Hematopoietic multipotent progenitor cell (in vitro differentiated cells): ENCODE results near the gene DGKG. TPM values are rescaled to one million over a fixed set of nuclear protein-coding genes. Genes with fewer than 3 reads are reported as not detected.

ENCODE experiments used
- DNase-seq, 3 donors: peaks; one replicate each; pipeline ENCODE4 v3.0.0-alpha.2; 2011 to 2015; ENCODE audit warnings: low read depth in 2 of 3, low spot score in 2 of 3
- total RNA-seq: library from RNA; depleted of rRNA; stranded (reverse); fragments of >200 nt; gene quantifications from one replicate; pipeline ENCODE4 v1.2.3, GENCODE V29; 2012

DGKG gene
- total RNA-seq, 1 donor = 6.2 TPM

DNA sequence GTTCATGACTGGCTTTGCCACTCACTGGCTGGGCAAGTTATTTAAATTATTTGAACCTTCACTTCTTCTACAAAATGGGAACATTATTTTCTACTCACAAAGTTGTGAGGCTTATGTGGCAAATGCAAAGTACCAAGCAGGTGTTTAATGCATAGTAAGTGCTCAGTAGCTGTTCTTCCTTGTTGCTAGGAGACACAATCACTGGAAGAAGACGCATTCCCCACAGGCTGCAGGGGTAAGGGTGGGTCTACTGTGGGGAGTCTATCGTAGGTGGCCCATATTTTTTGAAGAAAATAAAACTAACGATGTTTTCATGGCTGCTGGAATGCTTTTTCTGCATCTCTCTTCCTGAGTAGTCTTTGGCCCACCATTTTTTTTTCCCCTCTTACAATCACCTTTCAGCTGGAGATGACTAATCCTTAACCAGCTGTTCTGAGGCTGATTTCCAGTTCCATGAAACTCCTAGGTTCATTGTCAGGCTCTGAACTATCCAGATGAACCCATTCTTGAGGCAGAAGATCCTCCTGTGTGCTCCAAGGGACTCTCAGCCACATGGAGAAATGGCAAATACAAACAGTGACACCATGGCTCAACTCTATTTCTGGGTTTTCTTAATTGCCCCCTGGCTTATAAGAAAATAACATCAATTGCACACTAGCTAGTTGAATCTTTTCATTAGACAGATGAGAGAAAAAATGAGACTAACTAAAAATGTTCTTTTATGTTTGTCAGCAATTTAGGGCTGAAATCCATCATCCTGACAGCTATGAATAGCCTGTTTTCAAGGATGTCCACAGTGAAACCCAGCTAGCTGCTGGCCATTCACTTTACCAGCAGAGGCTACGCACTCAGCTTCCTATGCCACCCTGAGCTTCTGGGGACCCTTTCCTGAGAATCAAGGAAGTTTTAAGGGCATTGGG, 144.9 kb downstream of the DGKG start:
- no peak for DNase-seq

DNA sequence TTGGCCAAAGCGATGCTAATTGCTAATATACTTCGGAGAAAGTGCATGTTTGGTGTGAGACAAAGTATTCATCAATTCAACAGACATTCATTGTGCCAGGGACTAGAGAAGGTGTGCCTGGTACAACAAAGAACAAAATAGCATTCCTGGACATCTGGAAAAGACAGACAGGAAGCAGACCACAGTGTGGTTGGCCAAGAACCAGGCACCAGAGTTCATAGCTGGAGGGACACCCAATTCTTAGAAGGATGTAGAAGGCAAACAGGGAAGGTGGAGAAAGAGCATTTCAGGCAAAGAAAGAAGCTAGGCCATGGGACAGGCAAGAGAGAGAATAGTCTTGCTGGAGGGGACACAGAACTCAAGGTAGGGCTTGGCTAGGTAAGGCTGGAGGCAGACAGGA, 147.4 kb downstream of the DGKG start:
- DNase-seq = no peak

DNA sequence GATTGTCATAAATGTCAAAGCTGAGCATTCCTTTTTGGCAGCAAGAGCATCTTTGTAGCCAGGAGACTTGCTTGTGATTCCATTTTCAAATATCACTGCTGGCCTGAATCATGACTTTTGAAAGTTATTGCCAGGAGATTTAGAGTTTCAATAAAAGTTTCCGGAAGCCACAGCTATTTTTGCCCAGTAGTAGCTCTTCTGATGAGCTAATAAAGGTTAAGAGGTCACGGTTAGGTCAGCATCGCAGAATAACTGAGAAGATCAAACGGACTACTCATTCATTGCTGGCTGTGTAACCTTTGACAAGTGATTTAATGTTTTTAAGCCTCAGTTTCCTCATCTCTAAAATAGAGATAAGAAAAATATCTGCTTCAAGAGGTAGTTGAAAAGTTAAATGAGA, 148.1 kb downstream of the DGKG start:
- DNase-seq = no peak

DNA sequence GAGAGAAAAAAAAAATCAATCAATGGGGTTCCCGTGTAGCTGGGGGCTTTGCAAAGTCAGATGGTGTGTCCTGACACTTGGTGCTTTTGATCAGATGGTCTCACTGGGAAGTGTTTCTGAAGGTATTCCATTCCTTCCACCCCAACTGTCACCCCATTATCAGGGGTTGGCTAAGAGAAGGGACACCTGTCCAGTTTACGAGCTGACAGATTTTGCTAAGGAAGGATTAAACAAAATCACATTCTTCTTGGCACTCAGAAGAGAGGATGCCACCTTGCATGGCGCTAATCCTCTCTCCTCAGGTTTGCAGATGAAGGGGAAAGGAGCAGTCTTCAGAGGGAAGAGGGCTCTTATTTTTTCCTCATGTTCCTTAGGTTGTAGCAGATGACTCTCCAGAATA, 149.4 kb downstream of the DGKG start:
- DNase-seq = no peak

DNA sequence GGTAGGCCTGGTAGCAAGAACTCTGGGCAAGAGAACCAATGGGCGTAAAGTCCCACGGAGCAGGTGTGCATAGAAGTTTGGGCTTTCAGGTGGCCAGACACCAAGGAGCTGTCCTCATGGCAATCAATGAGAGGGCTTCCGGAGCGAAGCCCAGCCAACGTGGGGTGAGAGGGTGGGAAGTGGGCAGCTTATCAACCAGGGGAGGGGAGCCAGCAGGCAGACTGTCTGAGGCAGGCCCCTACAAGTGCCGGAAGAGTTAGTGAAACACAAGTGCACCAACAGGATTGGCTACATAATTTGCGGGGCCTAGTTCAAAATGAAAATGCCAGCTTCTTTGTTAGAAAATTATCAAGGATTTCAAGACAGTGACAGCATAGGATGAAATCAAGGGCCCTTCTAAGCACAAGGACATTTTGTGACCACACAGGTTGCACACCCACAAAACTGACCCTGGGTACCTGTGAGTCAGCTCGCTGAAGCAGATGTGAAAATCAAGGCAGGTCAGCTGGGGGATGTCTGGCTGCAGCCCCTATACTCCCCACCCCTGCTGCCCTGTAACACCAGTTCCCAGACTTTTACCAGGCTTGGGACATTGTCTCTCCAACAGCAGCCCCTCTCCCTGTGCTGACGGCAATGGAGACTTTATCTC, 151.1 kb downstream of the DGKG start:
- no peak for DNase-seq

DNA sequence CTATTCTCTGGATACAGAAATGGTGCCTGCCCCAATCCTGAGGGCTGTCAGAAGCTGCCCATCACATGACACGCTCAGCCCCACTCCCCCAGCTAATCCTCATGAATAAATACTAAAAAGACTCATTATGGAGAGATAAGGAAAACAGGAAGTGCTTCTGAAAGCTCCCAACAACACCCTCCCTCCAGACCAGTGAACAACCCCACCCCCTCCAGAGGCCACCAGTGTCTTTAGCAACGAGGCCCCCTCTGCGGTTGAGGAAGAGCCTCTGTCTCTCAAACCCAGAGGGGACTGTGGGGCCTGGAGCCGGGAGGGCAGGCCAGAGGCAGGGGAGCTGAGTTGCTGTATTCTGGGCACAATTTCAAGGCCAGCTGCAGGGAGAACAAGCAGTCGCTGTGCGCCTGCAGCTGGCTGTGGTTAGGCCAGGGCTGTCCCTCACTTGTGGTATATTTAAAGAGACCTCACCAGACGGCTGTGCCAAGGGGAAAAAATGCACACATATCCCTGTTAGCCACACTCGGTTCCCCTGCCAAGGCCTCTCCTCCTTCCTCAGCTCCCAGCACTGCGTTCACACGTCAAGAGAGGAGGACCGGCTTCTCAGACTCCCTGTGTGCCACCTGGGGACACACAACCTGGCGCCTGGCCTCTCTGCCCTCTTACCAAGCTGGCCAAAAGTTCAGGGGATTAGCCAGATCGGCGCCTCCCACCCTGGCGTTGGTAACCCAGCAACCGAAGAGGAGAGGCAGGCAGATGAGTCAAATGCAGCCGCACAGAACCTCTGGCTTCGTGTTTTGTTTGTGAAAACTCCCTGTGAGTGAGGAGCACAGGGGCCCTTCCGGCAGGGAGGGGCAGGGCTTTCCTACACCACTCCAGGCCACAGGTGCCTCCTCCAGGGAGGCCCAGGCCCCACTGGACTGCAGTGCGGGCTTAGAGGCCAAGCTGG, 152.0 kb downstream of the DGKG start:
- peak in 2 of 3 donors; percentile 35 to 82 for DNase-seq

DNA sequence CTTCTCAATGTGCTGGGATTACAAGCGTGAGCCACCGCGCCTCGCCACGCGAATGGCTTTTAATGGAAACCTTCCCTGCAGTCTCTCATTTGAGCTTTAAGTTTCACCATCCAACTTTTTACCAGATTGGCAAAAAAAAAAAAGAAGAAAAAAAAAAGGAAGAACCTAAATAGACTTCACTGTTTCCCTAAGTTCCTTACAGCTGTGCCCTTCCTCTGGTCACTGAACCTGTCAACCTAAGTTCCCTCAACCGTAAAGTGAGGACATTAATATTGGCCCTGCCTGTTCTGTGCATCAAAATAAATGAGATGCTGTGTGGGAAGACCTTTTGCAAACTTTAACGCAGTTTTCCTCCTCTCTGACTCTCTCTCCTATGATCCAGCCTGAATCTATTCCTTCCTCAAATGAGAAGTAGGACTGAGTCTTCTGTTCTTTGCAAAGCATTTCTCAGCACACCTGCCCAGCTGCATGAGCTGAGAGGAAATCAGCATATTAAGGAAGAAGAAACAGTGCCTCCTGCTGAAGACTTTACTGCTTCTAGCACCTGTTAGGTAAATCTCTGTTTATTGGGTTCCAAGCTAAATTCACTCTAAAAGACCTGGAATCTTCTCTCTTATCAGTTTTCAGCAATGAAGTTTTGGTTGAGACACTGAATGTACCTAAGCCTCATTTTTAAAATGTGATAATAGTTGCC, 153.6 kb downstream of the DGKG start:
- DNase-seq = no peak

DNA sequence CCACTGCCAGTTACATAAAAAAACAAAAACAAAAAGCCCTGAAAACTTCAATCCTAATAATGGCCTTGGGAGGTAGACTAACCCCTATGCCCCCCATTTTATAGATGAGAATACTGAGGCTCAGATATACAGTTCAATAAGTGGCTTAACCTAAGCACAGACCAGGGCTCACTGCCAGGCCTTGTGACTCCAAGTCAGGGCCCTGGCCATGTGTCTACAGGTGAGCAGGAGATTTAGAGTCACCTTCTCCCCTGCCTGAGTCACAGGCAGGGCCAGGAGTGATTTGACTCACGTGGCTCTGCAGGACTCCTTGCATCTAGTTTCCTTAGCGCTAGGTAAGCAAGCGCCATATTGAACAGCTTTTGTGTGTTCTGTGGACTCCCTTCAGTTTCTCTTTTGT, 154.5 kb downstream of the DGKG start:
- DNase-seq = no peak

DNA sequence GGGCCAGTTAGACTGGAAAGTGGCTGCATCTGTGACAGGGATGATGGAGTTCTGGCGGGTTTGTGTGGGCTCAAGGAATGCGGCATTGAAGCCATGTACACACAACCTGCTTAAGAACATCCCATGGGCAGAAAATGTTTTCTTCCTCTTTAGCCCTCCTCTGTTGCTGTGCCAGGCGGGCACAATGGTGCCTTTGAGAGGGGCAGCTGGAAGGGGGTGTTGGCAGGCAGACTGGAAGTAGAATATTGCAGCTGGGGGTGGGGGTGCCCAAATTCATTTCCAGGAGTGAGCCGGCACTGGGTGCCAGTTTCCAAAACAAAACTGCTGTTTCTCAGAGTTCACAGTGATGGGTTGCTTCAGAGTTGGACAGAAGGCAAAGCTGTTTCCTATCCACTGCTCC, 161.3 kb downstream of the DGKG start:
- no peak for DNase-seq

DNA sequence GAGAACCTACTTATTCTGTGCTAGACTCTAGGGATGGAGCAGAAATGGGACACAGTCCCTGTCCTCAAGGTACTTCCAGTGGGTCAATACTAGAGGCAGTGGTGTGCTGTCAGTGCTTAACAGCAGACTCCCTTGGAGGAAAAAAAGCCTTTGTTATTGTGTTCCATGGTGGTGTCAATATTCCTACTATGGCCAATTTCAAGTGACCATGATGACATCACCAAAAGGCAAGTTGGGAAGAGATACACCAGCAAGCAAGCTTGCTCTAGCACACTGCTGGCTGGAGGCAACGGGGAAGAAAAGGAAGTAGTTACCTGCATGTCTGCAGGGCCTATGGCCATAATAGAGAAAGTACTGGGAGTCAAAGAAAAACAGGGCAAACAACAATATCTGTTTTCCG, 163.6 kb downstream of the DGKG start:
- no peak for DNase-seq

DNA sequence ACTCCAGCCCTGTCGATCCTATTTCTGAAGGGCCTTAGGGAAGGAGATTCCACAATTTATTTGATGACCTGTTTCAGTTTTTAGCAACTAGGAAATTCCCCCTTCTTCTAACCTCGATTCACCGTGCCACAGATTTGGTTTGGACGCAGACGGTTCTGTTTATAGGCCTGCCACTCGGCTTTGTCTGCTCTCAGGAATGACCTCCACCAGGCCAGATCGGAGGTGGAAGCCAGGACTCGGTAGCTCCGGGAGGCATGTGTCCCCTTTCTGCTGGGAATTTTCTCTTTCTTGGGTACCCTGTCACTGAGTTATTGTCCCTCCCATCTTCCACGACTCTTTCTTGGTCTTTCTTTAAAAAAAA, 167.6 kb downstream of the DGKG start:
- no peak for DNase-seq

DNA sequence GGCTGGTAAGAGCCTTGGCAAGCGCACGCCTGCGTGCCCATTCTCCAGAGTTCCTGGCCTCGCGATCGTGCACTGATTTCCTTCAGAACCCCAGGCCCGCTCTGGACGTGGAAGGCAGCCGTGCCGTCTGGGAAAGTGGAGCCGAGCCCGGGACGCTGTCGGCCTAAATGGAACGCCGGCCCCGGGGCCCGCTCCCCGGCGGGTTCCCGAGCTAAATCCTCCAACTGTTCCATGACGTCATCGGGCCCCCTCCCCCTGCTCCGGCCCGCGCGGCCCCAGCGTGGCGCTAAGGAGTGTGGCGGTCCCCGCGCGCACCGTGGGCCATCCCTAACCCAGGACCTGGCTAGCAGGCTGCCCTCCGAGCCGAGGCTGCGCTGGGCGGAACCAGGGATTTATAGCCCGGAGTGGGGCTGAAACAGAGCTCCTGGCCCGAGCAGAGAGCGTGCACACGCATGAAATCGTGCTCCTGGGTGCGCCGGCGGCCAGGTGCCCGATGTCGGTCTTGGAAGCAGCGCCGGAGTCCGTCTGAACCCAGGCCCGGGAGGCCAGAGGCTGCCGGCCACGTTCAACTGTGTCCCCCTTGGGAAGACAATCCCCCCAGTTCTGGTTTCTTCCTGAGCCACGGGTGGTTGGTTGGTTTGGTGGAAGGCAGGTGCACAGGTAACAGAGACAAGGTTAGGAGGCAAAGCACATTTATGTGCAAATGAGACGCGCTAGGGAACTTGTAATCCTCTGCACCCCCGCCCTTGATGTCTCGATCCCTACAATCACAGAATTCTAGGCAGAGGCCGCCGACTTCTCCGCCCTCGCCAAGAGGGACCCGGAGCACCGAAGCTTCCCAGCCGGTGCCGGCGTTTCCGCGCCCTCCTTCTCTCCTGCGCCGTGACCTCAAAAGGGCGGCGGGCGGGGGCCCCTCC, 168.2 kb downstream of the DGKG start:
- peak in 1 of 3 donors; percentile 15 for DNase-seq

DNA sequence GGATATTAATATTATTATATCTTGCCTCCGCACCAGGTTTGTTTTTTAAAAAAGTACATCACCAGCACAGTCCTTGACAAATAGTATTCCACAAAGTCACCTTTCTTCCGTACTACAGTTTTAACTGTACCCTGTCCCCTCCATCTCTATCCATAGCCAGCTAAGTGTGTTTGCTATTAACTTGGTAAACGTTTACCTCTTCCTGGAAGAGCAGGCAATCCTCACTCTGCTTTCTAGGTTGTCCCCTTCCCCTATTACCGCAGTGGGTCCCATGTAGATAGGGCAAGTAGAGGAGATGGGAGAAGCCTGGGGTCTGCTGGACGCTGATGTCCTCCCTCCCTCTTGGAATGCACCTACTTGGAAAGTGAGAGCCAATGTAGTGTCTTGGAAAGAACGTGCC, 169.2 kb downstream of the DGKG start:
- DNase-seq = no peak

DNA sequence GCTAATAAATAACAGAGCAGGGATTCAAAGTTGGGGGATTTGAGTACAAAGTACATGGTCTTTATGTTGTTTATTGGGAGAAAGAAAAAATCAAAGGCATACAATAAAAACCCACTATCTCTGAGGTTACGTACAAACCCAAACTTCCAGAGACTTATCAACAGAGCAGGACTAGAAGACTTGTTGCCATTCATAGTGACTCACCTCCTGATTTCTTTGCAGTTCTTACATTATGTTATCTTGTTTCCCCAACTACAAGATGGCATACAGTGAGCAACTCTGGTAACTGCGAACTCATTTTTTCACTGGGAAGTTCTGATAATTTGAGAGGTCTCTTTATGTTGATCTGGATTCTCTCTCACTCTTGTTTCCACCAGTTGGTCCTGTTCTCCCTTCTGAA, 172.5 kb downstream of the DGKG start:
- DNase-seq = no peak

DNA sequence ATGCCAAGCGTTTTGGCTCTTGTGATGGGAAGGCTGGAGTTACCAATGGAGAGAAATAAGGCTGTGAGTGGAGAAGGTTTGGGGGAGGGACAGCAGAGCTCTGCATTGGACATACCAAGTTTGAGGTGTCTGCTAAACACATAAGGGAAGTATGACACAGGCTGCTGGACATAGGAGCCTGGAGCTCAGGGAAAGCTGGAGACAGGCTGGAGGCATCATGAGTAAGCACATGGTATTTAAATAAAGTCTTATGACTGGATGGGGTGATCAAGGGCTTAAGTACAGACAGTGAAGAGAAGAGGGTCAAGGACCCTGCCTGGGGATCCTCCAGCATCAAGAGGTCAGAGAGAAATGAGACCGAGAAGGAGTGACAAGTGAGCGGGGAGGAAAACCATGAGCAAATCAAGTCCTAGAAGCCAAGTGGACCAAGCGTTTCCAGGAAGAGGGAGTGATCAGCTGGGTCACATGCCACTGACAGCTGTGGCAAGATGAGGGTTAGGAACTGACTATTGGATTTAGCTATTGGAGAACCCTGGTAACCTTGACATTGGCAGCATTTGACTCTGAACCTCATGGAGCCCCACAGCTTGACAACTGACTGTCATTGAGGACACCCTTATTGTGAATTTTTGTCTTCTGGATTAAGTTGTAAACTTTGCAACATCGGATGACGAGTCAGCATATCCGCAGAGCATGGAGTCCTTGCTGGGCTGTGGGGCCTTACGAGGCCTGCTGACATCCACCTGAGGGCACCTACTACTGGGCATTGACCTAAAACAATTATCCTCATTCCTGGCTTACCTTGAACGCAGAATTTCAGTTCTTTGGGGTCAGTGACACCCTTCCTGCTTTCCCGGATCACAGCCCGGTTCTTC, 174.4 kb downstream of the DGKG start:
- no peak for DNase-seq

DNA sequence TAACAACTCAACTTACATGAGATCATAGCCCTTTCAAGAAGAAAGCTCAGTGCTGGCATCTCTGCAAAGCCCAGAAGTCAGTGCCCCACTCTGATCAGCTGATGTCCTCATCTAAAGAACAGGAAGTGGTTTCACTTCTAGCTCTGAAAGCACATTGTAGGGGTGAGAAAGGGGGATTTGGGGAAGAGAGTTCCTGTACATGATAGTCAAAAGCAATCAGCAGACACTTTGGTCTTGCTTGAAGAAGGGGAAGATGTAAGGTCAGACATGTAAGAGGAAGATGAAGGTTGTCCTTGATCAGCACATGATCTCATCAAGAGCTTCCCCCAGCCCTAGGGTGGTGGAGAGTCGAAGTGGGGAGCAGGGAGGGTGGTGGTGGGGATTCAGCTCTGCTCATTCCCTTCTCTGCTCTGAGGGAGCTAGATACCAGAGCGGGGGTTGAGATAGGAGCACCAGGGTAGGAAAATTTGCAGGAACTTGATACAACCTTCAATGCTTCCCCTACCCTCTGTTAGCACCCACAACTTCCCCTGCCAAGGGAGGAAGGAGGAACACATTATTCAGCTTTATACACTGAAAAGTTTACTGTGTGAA, 176.7 kb downstream of the DGKG start:
- peak in 2 of 3 donors; percentile 47 to 82 for DNase-seq

DNA sequence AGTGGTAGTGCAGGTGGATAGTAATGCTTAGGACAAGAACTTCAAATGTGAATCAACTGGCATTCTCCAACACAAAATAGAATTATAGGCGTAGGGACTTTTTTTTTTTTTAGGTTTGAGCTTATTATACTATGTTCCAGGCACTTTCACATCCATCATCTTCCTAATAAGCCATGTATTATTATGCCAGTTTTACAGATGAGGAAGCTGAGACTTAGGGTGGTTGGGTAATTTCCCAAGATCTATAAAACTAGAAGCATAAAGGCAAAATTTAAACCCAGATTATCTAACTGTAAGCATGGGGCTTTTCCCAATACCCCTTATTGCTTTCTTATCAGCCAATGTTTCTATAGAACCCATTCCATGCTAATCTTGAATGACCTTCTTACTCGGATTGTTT, 178.0 kb downstream of the DGKG start:
- DNase-seq = no peak

DNA sequence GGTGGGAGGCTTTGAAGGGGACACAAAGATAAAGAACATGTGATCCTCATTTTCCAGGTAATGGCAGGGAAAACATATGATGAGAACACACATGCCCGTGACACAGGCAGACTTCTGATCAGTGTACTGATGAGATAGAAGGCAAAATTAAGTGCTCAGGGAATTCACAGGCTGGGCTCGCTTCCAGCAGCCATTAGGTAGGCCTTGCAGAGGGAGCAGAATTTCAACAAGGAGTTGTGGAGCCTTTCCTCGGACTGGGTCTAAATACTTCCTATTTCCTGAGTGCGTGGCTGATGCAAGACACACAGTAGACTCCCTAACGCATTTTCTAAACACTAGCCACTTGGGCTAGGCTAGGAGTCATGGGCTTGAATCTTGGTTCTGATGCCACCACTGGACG, 179.2 kb downstream of the DGKG start:
- DNase-seq = no peak
